Stimulated activated memory B cell treated with anti-CD40 and anti-IgM and Interleukin-4, amounts not matched to agents 10 μg/mL and 1 μg/mL and 100 μg/mL, for 72 hours (primary cell): ENCODE results near the gene NLRC5.
A peak's percentile ranks its signal among the peaks of the same experiment; 100 is the strongest.
"Not testable (repeated sequence)": the region's sequence is repeated elsewhere in the genome, so short reads cannot be mapped to it uniquely, and the experiment has no call there.

Experiments used
- ATAC-seq: fragments of 150-1000 bp; cut with Tn5 transposase; 2 replicates; pipeline ENCODE4 v1.10.0; 2021
- H3K27ac Mint-ChIP-seq: one replicate; pipeline ENCODE4 v1.8.0; 2022; ENCODE audit warnings: mild to moderate bottlenecking, mixed read lengths
- H3K27me3 Mint-ChIP-seq: one replicate; pipeline ENCODE4 v1.8.0; 2022; ENCODE audit warnings: mixed read lengths
- H3K36me3 Mint-ChIP-seq: one replicate; pipeline ENCODE4 v1.8.0; 2022; ENCODE audit warnings: mixed read lengths
- H3K4me1 Mint-ChIP-seq: one replicate; pipeline ENCODE4 v1.8.0; 2022; ENCODE audit warnings: mixed read lengths
- H3K4me3 Mint-ChIP-seq: one replicate; pipeline ENCODE4 v1.8.0; 2022; ENCODE audit warnings: mild to moderate bottlenecking, moderate library complexity, mixed read lengths
- H3K9me3 Mint-ChIP-seq: one replicate; pipeline ENCODE4 v1.8.0; 2022; ENCODE audit warnings: mixed read lengths

Gene NLRC5

GRCh38 chr16:56999409-57000270 is 10.3 kb downstream of the NLRC5 start:
- no peaks in the 10 kb centered on the region for H3K27me3 Mint-ChIP-seq
- H3K4me3 Mint-ChIP-seq, result peak overlapping the region; percentile 72
- peak overlapping the region; percentile 94 for H3K27ac Mint-ChIP-seq
- H3K4me1 Mint-ChIP-seq, result peaks cover 92% of the 10 kb centered on the region
- H3K36me3 Mint-ChIP-seq, result peaks cover 61% of the 10 kb centered on the region
- H3K9me3 Mint-ChIP-seq, result peaks cover 5% of the 10 kb centered on the region
- ATAC-seq, result peak; percentile 25

GRCh38 chr16:57000271-57001025 is 11.1 kb downstream of the NLRC5 start:
- Mint-ChIP-seq H3K9me3 (peaks cover 5% of the 10 kb centered on the region), H3K36me3 (peaks cover 67% of the 10 kb centered on the region)
- ATAC-seq, result peak; percentile 88

GRCh38 chr16:57001026-57001679 is 11.8 kb downstream of the NLRC5 start:
- Mint-ChIP-seq H3K9me3 (peaks cover 5% of the 10 kb centered on the region), H3K36me3 (peaks cover 64% of the 10 kb centered on the region), H3K27me3 (no peaks in the 10 kb centered on the region), H3K4me1 (peaks cover 92% of the 10 kb centered on the region), H3K27ac (peak overlapping the region; percentile 94), H3K4me3 (peak overlapping the region; percentile 72)
- ATAC-seq, result peak; percentile 1

More at GRCh38 chr16:57000271-57001025, 11.1 kb downstream of the NLRC5 start:
- no peaks in the 10 kb centered on the region for H3K27me3 Mint-ChIP-seq
- peaks cover 92% of the 10 kb centered on the region for H3K4me1 Mint-ChIP-seq
- H3K4me3 Mint-ChIP-seq, result peak overlapping the region; percentile 72
- H3K27ac Mint-ChIP-seq, result peak overlapping the region; percentile 94

GRCh38 chr16:57003439-57004386 is 14.4 kb downstream of the NLRC5 start:
- Mint-ChIP-seq H3K4me1 (peaks cover 88% of the 10 kb centered on the region), H3K9me3 (peaks cover 5% of the 10 kb centered on the region), H3K27me3 (no peaks in the 10 kb centered on the region), H3K27ac (peak overlapping the region; percentile 94), H3K36me3 (peaks cover 60% of the 10 kb centered on the region), H3K4me3 (peak overlapping the region; percentile 85)
- peak; percentile 40 for ATAC-seq

- H3K27ac Mint-ChIP-seq, result peak overlapping the region; percentile 94
- H3K9me3 Mint-ChIP-seq, result peaks cover 5% of the 10 kb centered on the region
- no peaks in the 10 kb centered on the region for H3K27me3 Mint-ChIP-seq
- H3K36me3 Mint-ChIP-seq, result peaks cover 63% of the 10 kb centered on the region
- peak; percentile 24 for ATAC-seq
- H3K4me3 Mint-ChIP-seq, result peak overlapping the region; percentile 85
- H3K4me1 Mint-ChIP-seq, result peaks cover 88% of the 10 kb centered on the region
These were observed 15.3 kb downstream of the NLRC5 start for GRCh38 chr16:57004387-57005250.

GRCh38 chr16:57005597-57005996 is 16.2 kb downstream of the NLRC5 start:
- peak overlapping the region; percentile 85 for H3K4me3 Mint-ChIP-seq
- not testable (repeated sequence) for H3K9me3 Mint-ChIP-seq

GRCh38 chr16:57007050-57007449 is 17.7 kb downstream of the NLRC5 start:
- peak overlapping the region; percentile 60 for H3K4me3 Mint-ChIP-seq
- H3K27me3 Mint-ChIP-seq, result no peaks in the 10 kb centered on the region
- no peak for ATAC-seq
- H3K9me3 Mint-ChIP-seq, result peaks cover 1% of the 10 kb centered on the region
- peak overlapping the region; percentile 94 for H3K27ac Mint-ChIP-seq
- H3K4me1 Mint-ChIP-seq, result peaks cover 87% of the 10 kb centered on the region
- peaks cover 64% of the 10 kb centered on the region for H3K36me3 Mint-ChIP-seq

More at GRCh38 chr16:57005597-57005996, 16.2 kb downstream of the NLRC5 start:
- Mint-ChIP-seq H3K27ac (peak overlapping the region; percentile 94), H3K36me3 (peaks cover 72% of the 10 kb centered on the region), H3K4me1 (peaks cover 88% of the 10 kb centered on the region)
- not testable (repeated sequence) for ATAC-seq, H3K27me3 Mint-ChIP-seq

- H3K4me1 Mint-ChIP-seq, result peaks cover 88% of the 10 kb centered on the region
- peaks cover 66% of the 10 kb centered on the region for H3K36me3 Mint-ChIP-seq
- peak overlapping the region; percentile 94 for H3K27ac Mint-ChIP-seq
- no peaks in the 10 kb centered on the region for H3K9me3 Mint-ChIP-seq
- H3K27me3 Mint-ChIP-seq, result no peaks in the 10 kb centered on the region
- ATAC-seq, result peak; percentile 54
- peak overlapping the region; percentile 15 for H3K4me3 Mint-ChIP-seq
These were observed 18.2 kb downstream of the NLRC5 start for GRCh38 chr16:57007530-57007929.

GRCh38 chr16:57008440-57008839 is 19.1 kb downstream of the NLRC5 start:
- ATAC-seq, result no peak
- H3K9me3 Mint-ChIP-seq, result no peaks in the 10 kb centered on the region
- H3K36me3 Mint-ChIP-seq, result peaks cover 60% of the 10 kb centered on the region
- no peaks in the 10 kb centered on the region for H3K27me3 Mint-ChIP-seq
- H3K4me3 Mint-ChIP-seq, result no peak overlapping the region
- peak overlapping the region; percentile 89 for H3K27ac Mint-ChIP-seq
- peaks cover 84% of the 10 kb centered on the region for H3K4me1 Mint-ChIP-seq

- H3K4me1 Mint-ChIP-seq, result peaks cover 84% of the 10 kb centered on the region
- no peak for ATAC-seq
- H3K4me3 Mint-ChIP-seq, result peak overlapping the region; percentile 48
These were observed 20.4 kb downstream of the NLRC5 start for GRCh38 chr16:57009643-57010170.

GRCh38 chr16:57012353-57012752 is 23.0 kb downstream of the NLRC5 start:
- Mint-ChIP-seq H3K36me3 (peaks cover 56% of the 10 kb centered on the region), H3K9me3 (no peaks in the 10 kb centered on the region), H3K27me3 (no peaks in the 10 kb centered on the region), H3K27ac (peak overlapping the region; percentile 89), H3K4me3 (no peak overlapping the region), H3K4me1 (peaks cover 79% of the 10 kb centered on the region)
- ATAC-seq, result no peak

More at GRCh38 chr16:57009643-57010170, 20.4 kb downstream of the NLRC5 start:
- Mint-ChIP-seq H3K36me3 (peaks cover 56% of the 10 kb centered on the region), H3K27ac (peak overlapping the region; percentile 89), H3K9me3 (no peaks in the 10 kb centered on the region), H3K27me3 (no peaks in the 10 kb centered on the region)

- Mint-ChIP-seq H3K9me3 (no peaks in the 10 kb centered on the region), H3K4me1 (peaks cover 84% of the 10 kb centered on the region), H3K27ac (peak overlapping the region; percentile 95), H3K4me3 (no peak overlapping the region), H3K27me3 (no peaks in the 10 kb centered on the region), H3K36me3 (peaks cover 65% of the 10 kb centered on the region)
- no peak for ATAC-seq
These were observed 23.9 kb downstream of the NLRC5 start for GRCh38 chr16:57013229-57013628.

GRCh38 chr16:57013902-57014301 is 24.5 kb downstream of the NLRC5 start:
- no peaks in the 10 kb centered on the region for H3K27me3 Mint-ChIP-seq
- peaks cover 72% of the 10 kb centered on the region for H3K36me3 Mint-ChIP-seq
- H3K4me3 Mint-ChIP-seq, result peak overlapping the region; percentile 34
- H3K27ac Mint-ChIP-seq, result peak overlapping the region; percentile 95
- peaks cover 84% of the 10 kb centered on the region for H3K4me1 Mint-ChIP-seq
- ATAC-seq, result no peak
- H3K9me3 Mint-ChIP-seq, result no peaks in the 10 kb centered on the region
